IMR-90 (cell line): ENCODE results near the gene YPEL2. TPM values are rescaled to one million over a fixed set of nuclear protein-coding genes. Genes with fewer than 3 reads are reported as not detected.

Source experiments
- ATAC-seq: fragments of 200-7000 bp; cut with Tn5 transposase; 2 replicates; pipeline ENCODE4 v1.9.1; 2020; ENCODE audit warnings: low read depth, mild to moderate bottlenecking, moderate library complexity
- BruUV-seq: library from RNA; stranded (reverse); fragments of 400-500 nt; replicated peaks from 2 replicates; lab custom pipeline; 2021; lab: Mats Ljungman, UMichigan
- CTCF ChIA-PET: fragments of 300-600 bp; formaldehyde crosslinking; extraction: SDS; loops from one replicate; lab custom pipeline; 2021; ENCODE audit warnings: antibody characterized with exemption; lab: Yijun Ruan, JAX
- POLR2A ChIA-PET: fragments of 300-600 bp; sonication (Branson Sonifier 250); formaldehyde crosslinking; loops from one replicate; lab custom pipeline; 2022; ENCODE audit warnings: antibody characterized with exemption; ENCODE audit not compliant: unreplicated experiment; lab: Charles Lee
- DNase-seq: peaks from one replicate; pipeline ENCODE4 v3.0.0; 2013
- H2AFZ ChIP-seq: replicated peaks from 2 replicates; pipeline ENCODE3; 2013; ENCODE audit warnings: low read length, mild to moderate bottlenecking; ENCODE audit not compliant: poor library complexity
- H2AK5ac ChIP-seq: 2 replicates; pipeline ENCODE4 v1.6.1; 2013; ENCODE audit warnings: low read depth, low read length, inconsistent platforms
- H2AK9ac ChIP-seq: replicated peaks from 2 replicates; pipeline ENCODE3; 2013; ENCODE audit warnings: mild to moderate bottlenecking, low read depth, low read length, moderate library complexity; ENCODE audit not compliant: poor library complexity
- H2BK120ac ChIP-seq: 2 replicates; pipeline ENCODE4 v1.6.1; 2013; ENCODE audit warnings: low read depth, low read length, inconsistent platforms
- H2BK15ac ChIP-seq: 3 replicates; pipeline ENCODE4 v1.6.1; 2013; ENCODE audit warnings: low read depth, low read length, inconsistent platforms
- H2BK20ac ChIP-seq: 2 replicates; pipeline ENCODE4 v1.6.1; 2013; ENCODE audit warnings: low read depth, mild to moderate bottlenecking, inconsistent platforms, low read length, moderate library complexity
- H2BK5ac ChIP-seq: 2 replicates; pipeline ENCODE4 v1.6.1; 2013; ENCODE audit warnings: mild to moderate bottlenecking, low read depth, low read length, inconsistent platforms; ENCODE audit not compliant: poor library complexity, severe bottlenecking
- H3K14ac ChIP-seq: replicated peaks from 2 replicates; pipeline ENCODE4 v1.6.1; 2013; ENCODE audit warnings: low read depth, low read length, inconsistent platforms
- H3K18ac ChIP-seq: 2 replicates; pipeline ENCODE4 v1.6.1; 2013; ENCODE audit warnings: low read depth, low read length, control low read depth
- H3K23ac ChIP-seq: 2 replicates; pipeline ENCODE4 v1.6.1; 2013; ENCODE audit warnings: low read depth, low read length, inconsistent platforms
- H3K27ac ChIP-seq: 2 replicates; pipeline ENCODE4 v1.5.1; 2013; ENCODE audit warnings: mild to moderate bottlenecking, control low read depth, low read length; ENCODE audit not compliant: insufficient read depth
- H3K27me3 ChIP-seq: 2 replicates; pipeline ENCODE4 v1.6.1; 2013; ENCODE audit warnings: low read length; ENCODE audit not compliant: control insufficient read depth, insufficient read depth
- H3K36me3 ChIP-seq: 2 replicates; pipeline ENCODE4 v1.6.1; 2013; ENCODE audit warnings: low read length, mixed read lengths; ENCODE audit not compliant: control insufficient read depth, insufficient read depth
- H3K4ac ChIP-seq: 2 replicates; pipeline ENCODE4 v1.6.1; 2013; ENCODE audit warnings: low read depth, low read length, inconsistent platforms
- H3K4me1 ChIP-seq: 2 replicates; pipeline ENCODE4 v1.6.1; 2013; ENCODE audit warnings: low read length, mixed read lengths; ENCODE audit not compliant: control insufficient read depth, insufficient read depth
- H3K4me2 ChIP-seq: 2 replicates; pipeline ENCODE4 v1.6.1; 2013; ENCODE audit warnings: low read depth, mild to moderate bottlenecking, control low read depth, low read length, moderate library complexity
- H3K4me3 ChIP-seq: 2 replicates; pipeline ENCODE4 v1.5.1; 2013; ENCODE audit warnings: low read depth, mild to moderate bottlenecking, control low read depth, low read length, moderate library complexity; ENCODE audit not compliant: insufficient read depth
- H3K56ac ChIP-seq: 2 replicates; pipeline ENCODE4 v1.6.1; 2013; ENCODE audit warnings: low read length, inconsistent platforms; ENCODE audit not compliant: insufficient read depth; ENCODE audit errors: extremely low read depth
- H3K79me1 ChIP-seq, 2 experiments: 2 replicates each; pipeline ENCODE4 v1.6.1; 2013; ENCODE audit warnings: low read length in 2 of 2, inconsistent platforms in 1 of 2, low read depth in 1 of 2
- H3K9ac ChIP-seq: 2 replicates; pipeline ENCODE4 v1.6.1; 2013; ENCODE audit warnings: low read depth, low read length, control low read depth
- H3K9me1 ChIP-seq: 2 replicates; pipeline ENCODE4 v1.6.1; 2013; ENCODE audit warnings: low read length, inconsistent platforms; ENCODE audit not compliant: insufficient read depth
- H3K9me3 ChIP-seq: 2 replicates; pipeline ENCODE4 v1.6.1; 2013; ENCODE audit warnings: low read length; ENCODE audit not compliant: control insufficient read depth, insufficient read depth
- H4K20me1 ChIP-seq: 2 replicates; pipeline ENCODE4 v1.6.1; 2013; ENCODE audit warnings: low read length, inconsistent platforms; ENCODE audit not compliant: insufficient read depth
- H4K5ac ChIP-seq: 2 replicates; pipeline ENCODE4 v1.6.1; 2013; ENCODE audit warnings: mild to moderate bottlenecking, low read depth, low read length, control low read depth
- H4K8ac ChIP-seq, 2 experiments: 2 replicates each; pipeline ENCODE4 v1.6.1; 2013; ENCODE audit warnings: low read depth in 2 of 2, low read length in 2 of 2, control low read depth in 1 of 2, inconsistent platforms in 1 of 2
- H4K91ac ChIP-seq: 2 replicates; pipeline ENCODE4 v1.6.1; 2013; ENCODE audit warnings: low read depth, low read length, inconsistent platforms; ENCODE audit not compliant: insufficient read depth
- BHLHE40 ChIP-seq: fragments of 150-350 bp; IDR thresholded peaks from 2 replicates; pipeline ENCODE4 v1.6.1; 2016; ENCODE audit warnings: mild to moderate bottlenecking, low read depth, low read length
- CEBPB ChIP-seq: IDR thresholded peaks from 2 replicates; pipeline ENCODE4 v1.6.1; 2012; ENCODE audit warnings: low read depth, low read length, improper control_type of control experiment
- CHD1 ChIP-seq: IDR thresholded peaks from 2 replicates; pipeline ENCODE4 v1.6.1; 2012; ENCODE audit warnings: low read depth, low read length, improper control_type of control experiment
- FOS ChIP-seq: fragments of 150-350 bp; IDR thresholded peaks from 2 replicates; pipeline ENCODE4 v1.6.1; 2016; ENCODE audit warnings: low read depth, low read length
- MAFK ChIP-seq: IDR thresholded peaks from 2 replicates; pipeline ENCODE4 v1.6.1; 2012; ENCODE audit warnings: low read depth, low read length, improper control_type of control experiment
- MAZ ChIP-seq: IDR thresholded peaks from 2 replicates; pipeline ENCODE4 v1.6.1; 2012; ENCODE audit warnings: low read depth, mild to moderate bottlenecking, low read length, improper control_type of control experiment, moderate library complexity, borderline replicate concordance
- MXI1 ChIP-seq: IDR thresholded peaks from 2 replicates; pipeline ENCODE4 v1.6.1; 2012; ENCODE audit warnings: low read depth, mild to moderate bottlenecking, low read length, moderate library complexity, borderline replicate concordance
- NFE2L2 ChIP-seq: fragments of 150-350 bp; IDR thresholded peaks from 2 replicates; pipeline ENCODE4 v1.6.1; 2016; ENCODE audit warnings: low read depth, mild to moderate bottlenecking, low read length
- POLR2A ChIP-seq: IDR thresholded peaks from 2 replicates; pipeline ENCODE4 v1.6.1; 2012; ENCODE audit warnings: mild to moderate bottlenecking, low read depth, low read length
- RAD21 ChIP-seq: IDR thresholded peaks from 2 replicates; pipeline ENCODE4 v1.6.1; 2012; ENCODE audit warnings: low read length, improper control_type of control experiment
- RCOR1 ChIP-seq: IDR thresholded peaks from 2 replicates; pipeline ENCODE4 v1.6.1; 2012; ENCODE audit warnings: mild to moderate bottlenecking, low read length, improper control_type of control experiment; ENCODE audit not compliant: insufficient replicate concordance
- RFX5 ChIP-seq: IDR thresholded peaks from 2 replicates; pipeline ENCODE4 v1.8.0; 2012; ENCODE audit warnings: low read depth, mild to moderate bottlenecking, low read length, moderate library complexity
- SMC3 ChIP-seq: fragments of 150-350 bp; IDR thresholded peaks from 2 replicates; pipeline ENCODE4 v1.6.1; 2016; ENCODE audit warnings: low read depth, mild to moderate bottlenecking, antibody characterized with exemption, low read length, moderate library complexity
- WGBS, 2 experiments: methylation state at CpG; one replicate each; pipeline versions ENCODE4 v1.1.5 to v1.1.7; 2013; ENCODE audit warnings: missing lambda C conversion rate in 2 of 2; ENCODE audit not compliant: insufficient read length in 1 of 2; ENCODE audit errors: extremely low coverage in 2 of 2; 5-methylcytosine and 5-hydroxymethylcytosine counted together
- dilution Hi-C: fragments of 300-500 bp; cut with HindIII; formaldehyde crosslinking; loops from one replicate; pipeline ENCODE4 v1.14.3; 2018; ENCODE audit warnings: low sequenced_read_pairs; ENCODE audit not compliant: unreplicated experiment
- in situ Hi-C: fragments of 300-500 bp; cut with MboI; formaldehyde crosslinking; loops from 3 replicates; pipeline ENCODE4 v1.14.3; 2019; ENCODE audit warnings: low sequenced_read_pairs, inconsistent platforms, mixed read lengths
- intact Hi-C: fragments of 100-400 bp; cut with micrococcal nuclease; formaldehyde crosslinking; loops from 2 replicates; pipeline ENCODE4 v1.10.0; 2022
- polyA plus RNA-seq, 3 experiments: library from polyadenylated mRNA; depleted of rRNA; stranded (reverse); fragments of >200 nt; gene quantifications; 2 replicates each; pipeline ENCODE4 v1.2.3, GENCODE V29; 2012; ENCODE audit warnings: low replicate concordance in 1 of 3
- total RNA-seq: library from RNA; depleted of rRNA; stranded (reverse); fragments of >200 nt; gene quantifications from 2 replicates; pipeline ENCODE4 v1.2.3, GENCODE V29; 2012
- TF ChIP-seq, protein P1 (sequence below): conservative IDR thresholded peaks from 2 replicates; pipeline ENCODE4 v1.5.1; 2012; ENCODE audit warnings: mild to moderate bottlenecking, low read depth, low read length, improper control_type of control experiment
- TF ChIP-seq, protein P2 (sequence below): fragments of 150-350 bp; IDR thresholded peaks from 2 replicates; pipeline ENCODE4 v1.6.1; 2016; ENCODE audit warnings: low read depth, mild to moderate bottlenecking, low read length, moderate library complexity, borderline replicate concordance
- TF ChIP-seq, protein P3 (sequence below): fragments of 150-350 bp; IDR thresholded peaks from 2 replicates; pipeline ENCODE4 v1.6.1; 2017; ENCODE audit warnings: mild to moderate bottlenecking, antibody characterized with exemption, low read length, low read depth

The YPEL2 gene
- total and polyA plus RNA-seq, 2 of the 4 experiments (the other 2 are of a cell fraction): 2.3 to 3.4 TPM

DNA sequence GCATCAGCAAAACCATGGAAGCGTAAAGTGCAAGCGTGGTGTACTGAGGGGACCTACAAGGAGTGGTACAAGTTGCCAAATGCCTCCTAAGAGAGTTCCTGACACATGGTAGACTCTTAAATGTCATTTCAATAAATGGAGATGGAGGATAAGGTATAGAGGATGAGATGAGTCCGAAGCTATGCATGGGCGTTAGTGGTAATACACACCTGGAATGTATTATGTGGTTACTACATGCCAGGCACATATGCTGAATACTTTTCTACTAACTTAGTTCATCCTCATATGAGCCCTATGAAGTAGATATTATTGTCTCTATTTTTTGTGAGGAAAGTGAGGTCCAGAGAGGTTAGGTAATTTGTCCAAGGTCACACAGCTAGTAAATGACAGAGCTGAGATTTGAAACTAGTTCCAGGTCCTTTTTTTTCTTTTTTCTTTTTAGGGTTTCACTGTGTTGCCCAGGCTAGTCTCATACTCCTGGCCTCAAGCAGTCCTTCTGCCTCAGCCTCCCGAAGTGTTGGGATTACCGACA is 15.5 kb downstream of the YPEL2 start:
- H2BK20ac ChIP-seq: no peak overlapping the region
- no peak for TF ChIP-seq SMC3
- TF ChIP-seq CHD1: no peak
- TF ChIP-seq RFX5: no peak
- TF ChIP-seq MAFK: no peak
- no peak for TF ChIP-seq FOS
- TF ChIP-seq, protein P1, sequence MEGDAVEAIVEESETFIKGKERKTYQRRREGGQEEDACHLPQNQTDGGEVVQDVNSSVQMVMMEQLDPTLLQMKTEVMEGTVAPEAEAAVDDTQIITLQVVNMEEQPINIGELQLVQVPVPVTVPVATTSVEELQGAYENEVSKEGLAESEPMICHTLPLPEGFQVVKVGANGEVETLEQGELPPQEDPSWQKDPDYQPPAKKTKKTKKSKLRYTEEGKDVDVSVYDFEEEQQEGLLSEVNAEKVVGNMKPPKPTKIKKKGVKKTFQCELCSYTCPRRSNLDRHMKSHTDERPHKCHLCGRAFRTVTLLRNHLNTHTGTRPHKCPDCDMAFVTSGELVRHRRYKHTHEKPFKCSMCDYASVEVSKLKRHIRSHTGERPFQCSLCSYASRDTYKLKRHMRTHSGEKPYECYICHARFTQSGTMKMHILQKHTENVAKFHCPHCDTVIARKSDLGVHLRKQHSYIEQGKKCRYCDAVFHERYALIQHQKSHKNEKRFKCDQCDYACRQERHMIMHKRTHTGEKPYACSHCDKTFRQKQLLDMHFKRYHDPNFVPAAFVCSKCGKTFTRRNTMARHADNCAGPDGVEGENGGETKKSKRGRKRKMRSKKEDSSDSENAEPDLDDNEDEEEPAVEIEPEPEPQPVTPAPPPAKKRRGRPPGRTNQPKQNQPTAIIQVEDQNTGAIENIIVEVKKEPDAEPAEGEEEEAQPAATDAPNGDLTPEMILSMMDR: no peak
- TF ChIP-seq MAZ: no peak
- TF ChIP-seq RAD21: no peak
- TF ChIP-seq, protein P2, sequence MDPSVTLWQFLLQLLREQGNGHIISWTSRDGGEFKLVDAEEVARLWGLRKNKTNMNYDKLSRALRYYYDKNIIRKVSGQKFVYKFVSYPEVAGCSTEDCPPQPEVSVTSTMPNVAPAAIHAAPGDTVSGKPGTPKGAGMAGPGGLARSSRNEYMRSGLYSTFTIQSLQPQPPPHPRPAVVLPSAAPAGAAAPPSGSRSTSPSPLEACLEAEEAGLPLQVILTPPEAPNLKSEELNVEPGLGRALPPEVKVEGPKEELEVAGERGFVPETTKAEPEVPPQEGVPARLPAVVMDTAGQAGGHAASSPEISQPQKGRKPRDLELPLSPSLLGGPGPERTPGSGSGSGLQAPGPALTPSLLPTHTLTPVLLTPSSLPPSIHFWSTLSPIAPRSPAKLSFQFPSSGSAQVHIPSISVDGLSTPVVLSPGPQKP: no peak
- no peak for TF ChIP-seq NFE2L2
- no peak for TF ChIP-seq BHLHE40
- TF ChIP-seq CEBPB: no peak
- TF ChIP-seq, protein P3, sequence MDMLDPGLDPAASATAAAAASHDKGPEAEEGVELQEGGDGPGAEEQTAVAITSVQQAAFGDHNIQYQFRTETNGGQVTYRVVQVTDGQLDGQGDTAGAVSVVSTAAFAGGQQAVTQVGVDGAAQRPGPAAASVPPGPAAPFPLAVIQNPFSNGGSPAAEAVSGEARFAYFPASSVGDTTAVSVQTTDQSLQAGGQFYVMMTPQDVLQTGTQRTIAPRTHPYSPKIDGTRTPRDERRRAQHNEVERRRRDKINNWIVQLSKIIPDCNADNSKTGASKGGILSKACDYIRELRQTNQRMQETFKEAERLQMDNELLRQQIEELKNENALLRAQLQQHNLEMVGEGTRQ: no peak
- no peak for TF ChIP-seq RCOR1
- no peak for TF ChIP-seq POLR2A
- no peak for TF ChIP-seq MXI1
- H3K36me3 ChIP-seq: no peaks in the 10 kb centered on the region
- H3K9ac ChIP-seq: no peak overlapping the region
- BruUV-seq: no TSS peak
- H3K27me3 ChIP-seq: peaks cover 12% of the 10 kb centered on the region
- H3K14ac ChIP-seq: no peak overlapping the region
- intact Hi-C loops (no loop called here), dilution Hi-C loops (no loop called here), in situ Hi-C loops (no loop called here)
- H3K9me3 ChIP-seq: no peaks in the 10 kb centered on the region
- H4K5ac ChIP-seq: no peak overlapping the region
- no peak overlapping the region for H4K8ac ChIP-seq
- no peak overlapping the region for H3K4me2 ChIP-seq
- no peak overlapping the region for H3K4ac ChIP-seq
- H4K91ac ChIP-seq: no peak overlapping the region
- no peak for ATAC-seq
- CTCF ChIA-PET: interaction anchor here (1.2 kb wide), 1 partner anchor 17 kb away, joined by 3 read pairs; no protein-coding TSS in a partner anchor
- no peak overlapping the region for H3K56ac ChIP-seq
- no peak overlapping the region for H3K18ac ChIP-seq
- H3K23ac ChIP-seq: no peak overlapping the region
- H4K20me1 ChIP-seq: peaks cover 20% of the 10 kb centered on the region; the same call in 1 of the 2 replicates
- H3K9me1 ChIP-seq: no peaks in the 10 kb centered on the region
- no peak overlapping the region for H3K27ac ChIP-seq
- no peak for DNase-seq
- no peaks in the 10 kb centered on the region; a peak in 2 of 4 replicates for H3K79me1 ChIP-seq
- H2AFZ ChIP-seq: no peak overlapping the region
- H2AK9ac ChIP-seq: no peak overlapping the region
- peaks cover 2% of the 10 kb centered on the region; the same call in 1 of the 2 replicates for H3K4me1 ChIP-seq
- POLR2A ChIA-PET: interaction anchor here (0.7 kb wide), 1 partner anchor 497 kb away, joined by 3 read pairs; no protein-coding TSS in a partner anchor
- no peak overlapping the region for H2BK15ac ChIP-seq
- H2BK5ac ChIP-seq: no peak overlapping the region
- no peak overlapping the region for H2BK120ac ChIP-seq
- H3K4me3 ChIP-seq: no peak overlapping the region
- WGBS, 2 experiments: 96% methylated on average over 4 of the region's 6 CpGs; no CpG with 5 or more reads in 1 of the 2 experiments
- H2AK5ac ChIP-seq: no peak overlapping the region
